K562 (cell line): ENCODE results near the gene OXLD1. TPM values are rescaled to one million over a fixed set of nuclear protein-coding genes. Genes with fewer than 3 reads are reported as not detected.

Experiments
- ATAC-seq: fragments of 200-7000 bp; cut with Tn5 transposase; 3 replicates; pipeline ENCODE4 v1.9.1; 2020; ENCODE audit warnings: moderate library complexity
- BruUV-seq: library from RNA; stranded (reverse); fragments of 400-500 nt; replicated peaks from 2 replicates; lab custom pipeline; 2021; lab: Mats Ljungman, UMichigan
- CTCF ChIA-PET: fragments of 300-600 bp; formaldehyde crosslinking; extraction: SDS; loops from one replicate; lab custom pipeline; 2021; ENCODE audit warnings: low intra/inter-chr PET ratio; lab: Yijun Ruan, JAX
- POLR2A ChIA-PET: fragments of 300-600, 350-650 bp; sonication (Branson Sonifier 250); formaldehyde crosslinking; extraction: SDS; loops from one replicate; lab custom pipeline; 2021; ENCODE audit warnings: antibody characterized with exemption, inconsistent platforms; lab: Yijun Ruan, JAX
- DNase-seq, 4 experiments: peaks; one replicate each; pipeline versions ENCODE4 v3.0.0 to v3.0.0-alpha.2; 2011 to 2018; ENCODE audit warnings: low spot score in 3 of 4, mixed read lengths in 3 of 4; ENCODE audit errors: extremely low read depth in 1 of 4
- FAIRE-seq: peaks from 2 replicates; lab custom pipeline; 2011; peaks lifted over from hg19 to GRCh38; lab: Jason Lieb, UNC
- H2AFZ ChIP-seq: 2 replicates; pipeline ENCODE4 v1.6.0; 2011; ENCODE audit warnings: low read depth, low read length, control low read depth, inconsistent platforms
- H3K27ac ChIP-seq: fragments of 200-600 bp; 3 replicates; pipeline ENCODE4 v1.8.0; 2011; ENCODE audit warnings: low read depth, mild to moderate bottlenecking, control low read depth, inconsistent platforms, low read length, moderate library complexity, mixed read lengths; ENCODE audit errors: extremely low read depth
- H3K27me3 ChIP-seq, 2 experiments: fragments of 300-600 bp in 1 of 2; 2 replicates in 1 of 2; 3 replicates in 1 of 2; pipeline versions ENCODE4 v1.6.0 to v1.8.0; 2011; ENCODE audit warnings: inconsistent platforms in 2 of 2, low read length in 2 of 2, mild to moderate bottlenecking in 1 of 2, mixed read lengths in 1 of 2, moderate library complexity in 1 of 2; ENCODE audit not compliant: control insufficient read depth in 2 of 2, insufficient read depth in 2 of 2
- H3K36me3 ChIP-seq: fragments of 300-600 bp; 3 replicates; pipeline ENCODE4 v1.8.0; 2011; ENCODE audit warnings: mild to moderate bottlenecking, low read length, inconsistent platforms; ENCODE audit not compliant: control insufficient read depth, insufficient read depth
- H3K4me1 ChIP-seq, 2 experiments: fragments of 200-600 bp in 1 of 2; replicated peaks in 1 of 2; 2 replicates in 1 of 2; 3 replicates in 1 of 2; pipeline versions ENCODE4 v1.5.1 to v1.8.0; 2011; ENCODE audit warnings: inconsistent platforms in 2 of 2, low read length in 2 of 2, mild to moderate bottlenecking in 1 of 2, mixed read lengths in 1 of 2, moderate library complexity in 1 of 2; ENCODE audit not compliant: control insufficient read depth in 2 of 2, insufficient read depth in 2 of 2
- H3K4me2 ChIP-seq: 2 replicates; pipeline ENCODE4 v1.6.1; 2011; ENCODE audit warnings: low read length, control low read depth, inconsistent platforms, mixed read lengths; ENCODE audit not compliant: insufficient read depth
- H3K4me3 ChIP-seq: fragments of 200-600 bp; sonication (generic), shearing (Covaris generic); 2 replicates; pipeline ENCODE4 v1.5.1; 2016; ENCODE audit warnings: control low read depth, inconsistent platforms
- H3K79me2 ChIP-seq: fragments of 200-600 bp; 3 replicates; pipeline ENCODE4 v1.8.0; 2011; ENCODE audit warnings: low read length, inconsistent platforms; ENCODE audit not compliant: control insufficient read depth, insufficient read depth
- H3K9ac ChIP-seq, 2 experiments: 2 replicates each; pipeline versions ENCODE4 v1.6.0 to v1.6.1; 2011; ENCODE audit warnings: low read depth in 2 of 2, low read length in 2 of 2, control low read depth in 1 of 2, inconsistent platforms in 1 of 2, mild to moderate bottlenecking in 1 of 2, mixed read lengths in 1 of 2; ENCODE audit not compliant: insufficient read depth in 1 of 2
- H3K9me1 ChIP-seq: one replicate; pipeline ENCODE4 v1.6.0; 2011; ENCODE audit warnings: inconsistent platforms, mild to moderate bottlenecking, low read length, moderate library complexity; ENCODE audit not compliant: control insufficient read depth, insufficient read depth
- H3K9me3 ChIP-seq: replicated peaks from 2 replicates; pipeline ENCODE4 v1.5.1; 2011; ENCODE audit warnings: low read depth, low read length, inconsistent platforms; ENCODE audit not compliant: control insufficient read depth, insufficient read depth
- H4K20me1 ChIP-seq: replicated peaks from 2 replicates; pipeline ENCODE4 v1.6.1; 2011; ENCODE audit warnings: low read length, inconsistent platforms, mixed read lengths; ENCODE audit not compliant: control insufficient read depth, insufficient read depth
- CTCFL ChIP-seq: IDR thresholded peaks from 2 replicates; pipeline ENCODE4 v1.6.1; 2011; ENCODE audit warnings: borderline replicate concordance, low read depth, mild to moderate bottlenecking, moderate library complexity, low read length; ENCODE audit not compliant: insufficient read depth, poor library complexity, severe bottlenecking
- MTA3 ChIP-seq: fragments of 450-650 bp; formaldehyde crosslinking; IDR thresholded peaks from 2 replicates; pipeline ENCODE4 v1.6.1; 2017; ENCODE audit warnings: mild to moderate bottlenecking, borderline replicate concordance
- SMAD1 ChIP-seq: fragments of 150-350 bp; IDR thresholded peaks from 2 replicates; pipeline ENCODE4 v1.6.1; 2014; ENCODE audit warnings: low read length, low read depth; ENCODE audit not compliant: partially characterized antibody
- ZNF609 ChIP-seq: sonication (generic); formaldehyde crosslinking; IDR thresholded peaks from 2 replicates; pipeline ENCODE4 v1.8.1; 2023; ENCODE audit warnings: missing genetic modification reagents, mild to moderate bottlenecking, borderline replicate concordance
- WGBS: fragments of 100-300 bp; shearing (Covaris generic); methylation state at CpG from one replicate; pipeline ENCODE4 v1.1.6; 2016; ENCODE audit warnings: low coverage, mixed read lengths; ENCODE audit not compliant: insufficient coverage; ENCODE audit errors: missing lambda C conversion rate; 5-methylcytosine and 5-hydroxymethylcytosine counted together
- in situ Hi-C: fragments of 300-500 bp; cut with MboI; formaldehyde crosslinking; loops from 4 replicates; pipeline ENCODE4 v1.15.0; 2018; ENCODE audit warnings: inconsistent platforms, mixed read lengths
- intact Hi-C: fragments of 100-400 bp; cut with micrococcal nuclease; formaldehyde crosslinking; loops from 2 replicates; pipeline ENCODE4 v1.14.2; 2022
- polyA plus RNA-seq, 8 experiments: library from polyadenylated mRNA; depleted of rRNA in 4 of 8; stranded (reverse) in 5 of 8; unstranded in 3 of 8; fragments of >200 nt; fragmentation: Nextera tagmentation in 2 of 8; fragmentation: Illumina TruSeq in 1 of 8; extraction: Ambion mirVana in 2 of 8; extraction: Trizol in 1 of 8; gene quantifications; 2 replicates each; pipeline versions ENCODE4 v1.2.1 to v1.2.3, GENCODE V29; 2011 to 2014; ENCODE audit warnings: inconsistent platforms in 1 of 8, missing spikeins in 1 of 8
- total RNA-seq, 7 experiments: library from RNA; depleted of rRNA in 6 of 7; stranded (reverse); fragments of >200 nt in 6 of 7; fragmentation: Illumina TruSeq in 2 of 7; extraction: Trizol in 2 of 7; gene quantifications; 2 replicates each; pipeline versions ENCODE4 v1.2.1 to v1.2.3, GENCODE V29; 2011 to 2021; ENCODE audit warnings: low replicate concordance in 1 of 7

Gene OXLD1
- total and polyA plus RNA-seq, 9 of the 15 experiments (the other 6 are each of a cell fraction or from before 2014, with no cell fraction given), result 4.4 to 115 (median 29.3) TPM

- H3K79me2 ChIP-seq, result peaks cover 62% of the 10 kb centered on the region
- ChIA-PET POLR2A (no interaction called here), CTCF (no interaction called here)
- H3K4me3 ChIP-seq, result no peak overlapping the region
- intact Hi-C loops (no loop called here), in situ Hi-C loops (no loop called here)
- no peaks in the 10 kb centered on the region for H3K27me3 ChIP-seq
- H4K20me1 ChIP-seq, result peaks cover 8% of the 10 kb centered on the region
- TF ChIP-seq MTA3 (no peak), CTCFL (no peak), ZNF609 (CRISPR knock-in tag) (no peak), SMAD1 (no peak)
- peaks cover 75% of the 10 kb centered on the region for H3K36me3 ChIP-seq
- no peaks in the 10 kb centered on the region for H3K4me1 ChIP-seq
- ATAC-seq (no peak), DNase-seq (no peak), FAIRE-seq (no peak)
- H2AFZ ChIP-seq, result no peak overlapping the region
- 86% methylated on average over 7 of the region's 7 CpGs for WGBS
- no peak overlapping the region for H3K27ac ChIP-seq
- H3K9ac ChIP-seq, result no peak overlapping the region
- H3K9me3 ChIP-seq, result no peaks in the 10 kb centered on the region
- H3K4me2 ChIP-seq, result no peak overlapping the region
- no peaks in the 10 kb centered on the region for H3K9me1 ChIP-seq
- BruUV-seq, result no TSS peak
These were observed 49.5 kb downstream of the OXLD1 start for GRCh38 chr17:81616877-81617276.
